Activated T-cell treated with anti-CD3 and anti-CD28 coated beads, Interleukin-2, amount 50 U/mL, for 1 hour (primary cell): Measurements from ENCODE around the gene CHP2.
A peak's percentile ranks its signal among the peaks of the same experiment; 100 is the strongest.
"Not testable (repeated sequence)": the region's sequence is repeated elsewhere in the genome, so short reads cannot be mapped to it uniquely, and the experiment has no call there.

Experiments
- DNase-seq: peaks from one replicate; pipeline ENCODE4 v3.0.0-alpha.2; 2020

CHP2 gene

DNA sequence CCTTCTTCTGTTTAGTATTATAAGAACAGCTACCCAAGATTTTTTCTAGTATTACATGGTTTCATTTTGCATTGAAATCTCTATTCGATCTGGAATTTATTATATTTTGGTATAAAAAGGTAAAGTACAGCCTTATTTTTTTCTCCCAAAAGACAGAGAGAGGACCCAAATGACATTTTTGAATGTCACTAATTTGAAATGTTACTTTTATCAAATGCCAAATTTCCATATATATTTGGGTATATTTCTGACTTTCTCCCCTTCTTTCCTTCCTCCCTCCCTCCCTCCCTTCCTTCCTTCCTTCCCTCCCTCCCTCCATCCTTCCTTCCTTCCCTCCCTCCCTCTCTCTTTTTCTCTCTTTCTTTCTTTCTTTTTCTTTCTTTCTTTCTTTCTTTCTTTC, 6.2 kb upstream of the CHP2 start:
- DNase-seq, result no peak

GRCh38 chr16:23751053-23751452, 3.8 kb upstream of the CHP2 start:
- DNase-seq, result not testable (repeated sequence)

GRCh38 chr16:23753908-23754593, 775 bp upstream of the CHP2 start:
- no peak for DNase-seq

DNA sequence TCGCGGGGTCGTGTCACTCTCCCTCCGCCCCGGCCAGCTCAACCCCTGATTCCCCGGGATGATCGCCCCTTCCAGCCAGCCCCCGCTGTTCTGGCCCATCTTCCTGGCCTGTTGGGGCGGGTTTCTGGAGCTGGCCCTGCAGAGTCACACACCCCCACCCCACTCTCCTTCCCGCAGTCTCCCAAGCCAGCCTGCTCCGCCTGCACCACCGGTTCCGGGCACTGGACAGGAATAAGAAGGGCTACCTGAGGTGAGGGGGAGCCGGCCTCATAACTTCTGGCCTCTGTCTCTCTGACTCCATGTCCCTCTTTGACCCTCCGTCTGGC, 621 bp downstream of the CHP2 start:
- no peak for DNase-seq

DNA sequence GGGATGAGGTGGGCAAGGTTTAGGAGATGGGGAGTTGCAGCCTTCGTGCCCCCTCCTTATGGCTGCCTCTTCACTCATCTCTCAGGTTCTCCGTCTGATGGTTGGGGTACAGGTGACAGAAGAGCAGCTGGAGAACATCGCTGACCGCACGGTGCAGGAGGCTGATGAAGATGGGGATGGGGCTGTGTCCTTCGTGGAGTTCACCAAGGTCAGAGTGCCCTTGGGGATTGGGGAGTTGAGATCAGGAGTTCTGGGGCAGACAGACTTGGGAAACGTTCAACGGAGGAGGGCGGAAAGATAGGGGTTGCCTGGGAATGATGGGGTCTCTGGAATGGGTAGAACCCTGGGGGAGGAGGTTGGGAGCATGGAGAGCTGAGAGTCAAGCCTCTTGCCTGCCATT, 2.3 kb downstream of the CHP2 start:
- no peak for DNase-seq

- DNase-seq, result no peak
These were observed 3.3 kb downstream of the CHP2 start for GRCh38 chr16:23757937-23758619.

GRCh38 chr16:23765933-23766332, 11.1 kb downstream of the CHP2 start:
- no peak for DNase-seq

GRCh38 chr16:23768581-23768980, 13.8 kb downstream of the CHP2 start:
- DNase-seq, result no peak

DNA sequence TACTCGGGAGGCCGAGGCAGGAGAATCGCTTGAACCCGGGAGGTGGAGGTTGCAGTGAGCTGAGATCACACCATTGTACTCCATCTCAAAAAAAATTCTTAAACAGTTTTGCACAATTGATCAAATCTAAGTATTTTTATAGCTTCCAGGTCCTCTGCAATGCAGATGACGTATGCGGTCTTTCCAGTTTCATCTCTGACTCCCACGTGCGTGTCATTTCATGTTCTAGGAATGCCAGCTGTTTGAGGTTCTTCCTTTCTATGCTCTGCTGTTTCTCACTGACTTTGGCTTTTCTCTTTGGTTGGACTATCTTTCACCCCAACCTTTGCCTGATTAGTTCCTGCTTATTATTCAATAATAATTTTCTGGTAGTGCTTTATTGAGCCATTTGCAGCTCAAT, 16.2 kb downstream of the CHP2 start:
- DNase-seq, result no peak

DNA sequence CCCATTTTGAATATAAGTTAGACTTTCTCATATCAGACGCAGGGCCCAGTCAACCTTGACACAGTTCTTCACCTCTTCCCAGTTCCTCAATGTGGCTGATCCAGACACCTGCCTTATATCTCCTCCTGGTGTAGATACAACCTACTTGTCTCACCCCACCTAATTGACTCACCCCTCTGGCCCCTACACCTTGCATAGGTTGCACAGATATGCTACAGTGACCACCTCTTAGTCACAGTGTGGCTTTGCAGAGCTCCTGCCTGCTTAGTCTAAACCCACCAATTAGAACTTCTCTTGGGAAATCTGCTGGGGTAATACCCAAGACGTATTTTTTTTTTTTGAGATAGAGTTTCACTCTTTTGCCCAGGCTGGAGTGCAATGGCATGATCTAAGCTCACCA, 16.8 kb downstream of the CHP2 start:
- no peak for DNase-seq

GRCh38 chr16:23773339-23773738, 18.5 kb downstream of the CHP2 start:
- no peak for DNase-seq

DNA sequence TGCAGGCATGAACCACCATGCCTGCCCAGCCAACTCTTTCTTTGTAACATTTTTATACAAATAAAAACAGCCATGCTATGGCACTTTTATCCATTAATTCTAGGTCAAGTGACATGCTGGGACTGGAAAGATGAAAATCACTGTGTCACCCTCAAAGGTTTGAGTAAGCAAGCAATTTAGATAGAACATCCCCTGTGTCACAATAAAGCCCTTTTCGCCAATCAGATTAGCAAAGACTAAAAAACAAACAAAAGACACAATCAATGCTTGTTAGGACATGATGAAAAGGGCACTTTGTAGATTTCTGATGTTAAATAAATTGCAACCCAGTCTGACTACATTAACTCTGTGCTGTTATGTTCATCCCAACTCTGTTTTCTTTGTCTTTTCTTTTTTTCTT, 26.4 kb downstream of the CHP2 start:
- DNase-seq, result no peak

GRCh38 chr16:23784811-23785447, 30.1 kb downstream of the CHP2 start:
- no peak for DNase-seq

DNA sequence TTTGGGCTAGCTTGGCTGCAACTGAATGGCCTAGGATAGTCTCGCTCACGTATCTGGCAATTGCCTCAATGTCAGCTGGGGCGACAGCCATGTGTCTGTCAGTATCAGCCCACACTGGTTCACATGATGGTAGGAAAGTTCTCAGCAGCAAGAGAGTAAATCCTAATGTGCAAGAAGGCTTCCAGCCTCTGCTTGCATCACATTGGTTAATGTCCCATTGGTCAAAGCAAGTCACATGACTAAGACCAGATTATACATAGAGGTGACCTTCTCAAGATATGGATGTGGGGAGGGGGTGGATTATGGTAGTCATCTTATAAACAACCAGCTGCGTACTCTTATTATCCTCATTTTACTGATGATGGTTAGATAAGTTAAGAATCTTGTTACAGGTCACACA, 31.0 kb downstream of the CHP2 start:
- DNase-seq, result no peak

DNA sequence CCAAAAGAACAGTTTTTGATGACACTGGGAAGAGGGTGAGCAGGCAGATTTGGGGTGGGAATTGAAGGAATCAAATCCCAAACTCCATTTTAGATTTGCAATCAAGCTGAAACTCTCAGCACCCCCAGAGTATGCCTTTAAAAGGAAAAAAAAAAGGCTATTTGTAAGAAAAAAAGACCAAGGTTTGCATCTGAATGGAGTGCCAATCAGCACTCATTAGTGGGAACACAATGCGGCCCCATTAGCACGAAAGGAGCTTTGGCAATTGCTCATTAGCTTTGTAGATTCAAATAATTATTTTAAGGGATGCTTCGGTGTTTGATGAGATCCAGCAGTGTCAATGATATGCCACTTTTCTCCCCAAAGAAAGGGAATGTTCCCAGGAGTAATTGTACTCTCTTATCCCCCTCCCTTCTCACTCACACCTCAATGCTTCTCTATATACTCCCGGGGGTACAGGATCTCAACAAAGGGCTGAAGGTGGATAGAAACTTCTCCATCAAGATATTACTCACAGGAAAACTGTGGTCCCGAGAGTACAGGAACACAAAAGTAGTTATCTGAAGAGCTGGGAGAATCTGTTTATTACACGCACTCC, 32.2 kb downstream of the CHP2 start:
- DNase-seq, result no peak

DNA sequence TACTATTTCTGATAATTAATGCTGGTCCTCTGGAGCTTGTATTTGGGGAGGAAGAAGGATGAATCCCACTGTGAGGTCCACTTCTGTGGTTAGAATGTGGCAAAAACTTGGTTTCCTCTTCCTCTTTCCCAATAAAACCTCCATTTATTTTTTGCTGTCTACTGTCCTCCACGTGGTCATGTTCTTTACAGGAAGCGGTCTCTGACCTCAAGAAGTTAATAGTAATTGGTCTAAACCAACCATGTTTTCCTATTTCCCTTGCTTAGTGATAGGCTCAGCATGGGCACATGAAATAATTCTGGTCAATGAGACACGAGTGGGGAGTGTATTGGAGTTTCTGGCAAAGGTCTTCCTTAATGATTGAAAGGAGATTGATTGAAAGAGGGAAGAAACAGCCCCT, 33.9 kb downstream of the CHP2 start:
- DNase-seq, result no peak

DNA sequence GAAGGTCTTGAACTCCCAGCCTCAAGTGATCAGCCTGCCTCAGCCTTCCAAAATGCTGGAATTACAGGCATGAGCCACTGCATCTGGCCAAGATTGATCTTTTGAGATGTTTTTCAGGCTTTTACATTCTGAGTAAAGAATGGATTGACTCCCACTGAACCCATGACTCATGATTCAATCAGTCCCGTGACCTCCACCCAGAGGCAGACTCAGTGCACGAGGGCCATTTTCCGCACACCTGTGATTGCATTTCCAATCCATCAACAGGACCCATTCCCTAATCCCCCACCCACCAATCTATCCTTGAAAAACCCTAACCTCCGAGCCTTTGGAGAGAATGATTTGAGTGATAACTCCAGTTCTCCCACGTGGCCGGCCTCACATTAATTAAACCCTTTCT, 40.6 kb downstream of the CHP2 start:
- no peak for DNase-seq

DNA sequence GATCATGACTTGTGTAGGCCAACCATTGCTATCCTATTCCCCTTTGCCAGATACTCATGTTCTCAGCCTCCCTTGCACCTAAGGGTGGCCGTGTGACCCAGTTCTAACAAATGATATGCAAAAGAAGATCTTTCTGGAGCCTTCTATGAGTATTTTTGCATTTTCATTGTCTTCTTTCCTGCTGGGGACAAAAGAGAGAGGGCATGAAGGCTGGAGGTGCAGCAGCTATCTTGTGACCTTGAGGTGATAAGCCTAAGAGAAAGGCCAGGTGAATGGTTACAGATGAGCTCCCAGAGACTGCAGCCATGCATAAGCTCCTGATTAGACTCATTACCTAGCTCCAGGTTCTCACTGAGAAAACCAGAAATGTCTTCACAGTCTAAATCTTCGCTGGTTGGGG, 42.1 kb downstream of the CHP2 start:
- no peak for DNase-seq

DNA sequence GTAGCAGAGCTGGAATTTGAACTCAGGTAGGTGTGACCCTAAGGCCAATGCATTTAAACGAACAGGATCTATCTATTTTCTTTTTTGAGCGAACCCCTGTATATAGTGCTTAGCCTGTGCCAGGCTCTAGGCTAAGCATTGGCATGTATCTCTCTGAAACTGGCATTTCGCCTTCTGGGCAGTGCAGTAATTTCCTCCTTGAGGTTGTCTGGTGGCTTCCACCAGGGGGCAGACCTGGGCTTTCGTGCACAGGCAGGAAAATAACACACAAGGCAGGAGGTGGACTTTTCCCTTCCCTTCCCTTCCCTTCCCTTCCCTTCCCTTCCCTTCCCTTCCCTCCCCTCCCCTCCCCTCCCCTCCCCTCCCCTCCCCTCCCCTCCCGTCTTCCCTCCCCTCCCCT, 46.6 kb downstream of the CHP2 start:
- peak; percentile 80 for DNase-seq

DNA sequence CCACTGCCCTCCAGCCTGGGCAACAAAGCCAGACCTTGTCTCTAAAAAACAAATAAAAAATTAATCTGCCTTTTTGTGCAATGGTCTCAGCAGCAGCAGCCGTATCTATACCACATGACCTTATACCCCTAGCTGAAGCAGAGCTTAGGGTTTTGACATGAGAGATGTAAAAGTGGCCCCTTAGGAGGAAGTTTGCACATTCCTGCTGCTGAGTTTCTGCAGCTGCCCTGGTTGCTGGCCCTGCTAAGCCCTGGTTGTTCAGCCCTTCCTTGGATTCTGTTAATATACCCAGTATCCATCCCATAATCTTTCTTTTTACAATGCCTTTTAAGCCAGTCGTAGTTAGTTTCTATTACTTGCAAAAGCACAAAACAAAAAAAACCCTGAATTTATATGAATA, 48.0 kb downstream of the CHP2 start:
- DNase-seq, result no peak

GRCh38 chr16:23803591-23804123, 48.8 kb downstream of the CHP2 start:
- DNase-seq, result peak; percentile 75

GRCh38 chr16:23807028-23807427, 52.2 kb downstream of the CHP2 start:
- DNase-seq, result no peak
